Esophagus muscularis mucosa (tissue), 4 donors: ENCODE results near the gene PPP4R4. TPM values are rescaled to one million over a fixed set of nuclear protein-coding genes. Genes with fewer than 3 reads are reported as not detected.

Experiments used
- DNase-seq: peaks from one replicate; pipeline ENCODE4 v3.0.0-alpha.2; 2017; ENCODE audit errors: extremely low spot score
- H3K27ac ChIP-seq, 4 donors: fragments of 200-600 bp; sonication (generic); replicated peaks in 1 of 4; 1 replicate in 3 of 4; 2 replicates in 1 of 4; pipeline ENCODE4 v1.5.1; 2016 to 2019; ENCODE audit warnings: mild to moderate bottlenecking in 1 of 4
- H3K27me3 ChIP-seq, 4 donors: fragments of 200-600 bp; sonication (generic); one replicate each; pipeline versions ENCODE4 v1.5.1 to v1.6.0; 2016 to 2019
- H3K36me3 ChIP-seq, 4 donors: fragments of 200-600 bp; sonication (generic); one replicate each; pipeline ENCODE4 v1.5.1; 2016 to 2019
- H3K4me1 ChIP-seq, 4 donors: fragments of 200-600 bp; sonication (generic); one replicate each; pipeline ENCODE4 v1.5.1; 2016 to 2019
- H3K4me3 ChIP-seq, 4 donors: fragments of 200-600 bp; sonication (generic); 1 replicate in 2 of 4; 2 replicates in 2 of 4; pipeline ENCODE4 v1.5.1; 2016 to 2019; ENCODE audit warnings: mild to moderate bottlenecking in 4 of 4, moderate library complexity in 1 of 4
- H3K9me3 ChIP-seq, 4 donors: fragments of 200-600 bp; sonication (generic); 1 replicate in 3 of 4; 2 replicates in 1 of 4; pipeline ENCODE4 v1.5.1; 2016 to 2019
- CTCF ChIP-seq, 3 experiments: fragments of 200-600 bp in 2 of 3; fragments of 450-650 bp in 1 of 3; sonication (generic) in 2 of 3; IDR thresholded peaks; one replicate each; pipeline ENCODE4 v1.5.1; 2017 to 2019; ENCODE audit warnings: antibody characterized with exemption in 3 of 3, mild to moderate bottlenecking in 2 of 3, moderate library complexity in 1 of 3
- EP300 ChIP-seq: sonication (generic); formaldehyde crosslinking; IDR thresholded peaks from one replicate; pipeline ENCODE4 v1.6.1; 2017; ENCODE audit warnings: antibody characterized with exemption
- POLR2A ChIP-seq: fragments of 450-650 bp; IDR thresholded peaks from one replicate; pipeline ENCODE4 v1.6.1; 2017; ENCODE audit warnings: antibody characterized with exemption, moderate library complexity, mild to moderate bottlenecking, low read depth
- POLR2AphosphoS5 ChIP-seq, 2 donors: sonication (generic); formaldehyde crosslinking; IDR thresholded peaks; one replicate each; pipeline ENCODE4 v1.6.1; 2017; ENCODE audit warnings: antibody characterized with exemption in 2 of 2
- WGBS: methylation state at CpG from one replicate; pipeline ENCODE4 v1.1.5; 2018; 5-methylcytosine and 5-hydroxymethylcytosine counted together
- intact Hi-C: fragments of 100-400 bp; cut with DNase I; formaldehyde crosslinking; loops from one replicate; pipeline ENCODE4 v1.15.1; 2023
- total RNA-seq, 4 donors: library from RNA; depleted of rRNA; stranded (reverse); fragments of >200 nt; gene quantifications; one replicate each; pipeline versions ENCODE4 v1.1.0 to v1.2.1, GENCODE V29; 2016

The PPP4R4 gene
- total RNA-seq, 4 donors from 2014 or later: 0.19 to 0.83 (median 0.34) TPM; not detected in 1

GRCh38 chr14:94312481-94313246, 138.5 kb downstream of the PPP4R4 start:
- DNase-seq: no peak
- intact Hi-C loops: no loop called here
- WGBS: 76% methylated on average over 5 of the region's 6 CpGs
- Histone ChIP-seq H3K4me1 (no peaks in the 10 kb centered on the region), H3K27ac (no peak overlapping the region), H3K9me3 (peaks cover 0 to 10% (median 4%) of the 10 kb centered on the region in 4 donors), H3K36me3 (no peaks in the 10 kb centered on the region), H3K27me3 (peaks cover 0 to 6% (median 0%) of the 10 kb centered on the region in 4 donors), H3K4me3 (no peak overlapping the region)
- TF ChIP-seq EP300 (no peak), CTCF (IDR thresholded peaks at IDR 0.05) (no peak), POLR2AphosphoS5 (IDR thresholded peaks at IDR 0.05) (no peak), POLR2A (no peak)

GRCh38 chr14:94313991-94314655, 140.0 kb downstream of the PPP4R4 start:
- DNase-seq: peak; percentile 92
- no peaks in the 10 kb centered on the region for H3K4me1 ChIP-seq
- TF ChIP-seq EP300: no peak
- TF ChIP-seq POLR2AphosphoS5 (IDR thresholded peaks at IDR 0.05): no peak
- 90% methylated on average over 8 of the region's 8 CpGs for WGBS
- H3K4me3 ChIP-seq: no peak overlapping the region
- H3K9me3 ChIP-seq: peaks cover 0 to 14% (median 0%) of the 10 kb centered on the region in 4 donors
- peaks cover 0 to 3% (median 0%) of the 10 kb centered on the region in 4 donors for H3K27me3 ChIP-seq
- intact Hi-C loops: no loop called here
- H3K36me3 ChIP-seq: no peaks in the 10 kb centered on the region
- no peak overlapping the region for H3K27ac ChIP-seq

- WGBS: 92% methylated on average over 2 of the region's 2 CpGs
- H3K36me3 ChIP-seq: no peaks in the 10 kb centered on the region
- H3K4me1 ChIP-seq: no peaks in the 10 kb centered on the region
- H3K27me3 ChIP-seq: no peaks in the 10 kb centered on the region
- TF ChIP-seq EP300 (no peak), CTCF (IDR thresholded peaks at IDR 0.05) (no peak), POLR2A (no peak), POLR2AphosphoS5 (IDR thresholded peaks at IDR 0.05) (no peak)
- no peak for DNase-seq
- intact Hi-C loops: no loop called here
- no peak overlapping the region for H3K27ac ChIP-seq
- H3K9me3 ChIP-seq: peaks cover 0 to 14% (median 0%) of the 10 kb centered on the region in 4 donors
- no peak overlapping the region for H3K4me3 ChIP-seq
These were observed 140.8 kb downstream of the PPP4R4 start for GRCh38 chr14:94314890-94315289.

- Histone ChIP-seq H3K27ac (no peak overlapping the region), H3K36me3 (no peaks in the 10 kb centered on the region), H3K27me3 (no peaks in the 10 kb centered on the region), H3K9me3 (peaks cover 0 to 14% (median 0%) of the 10 kb centered on the region in 4 donors), H3K4me3 (no peak overlapping the region), H3K4me1 (no peaks in the 10 kb centered on the region)
- WGBS: 87% methylated on average over 1 of the region's 1 CpG
- DNase-seq: no peak
- intact Hi-C loops: no loop called here
- TF ChIP-seq EP300 (no peak), POLR2A (no peak), CTCF (IDR thresholded peaks at IDR 0.05) (no peak), POLR2AphosphoS5 (IDR thresholded peaks at IDR 0.05) (no peak)
These were observed 142.6 kb downstream of the PPP4R4 start for GRCh38 chr14:94316692-94317091.

- no peak for DNase-seq
- no peak for TF ChIP-seq POLR2A
- peak; percentile 37 to 62 for TF ChIP-seq POLR2AphosphoS5 (IDR thresholded peaks at IDR 0.05)
- TF ChIP-seq EP300: no peak
- Histone ChIP-seq H3K9me3 (peaks cover 0 to 14% (median 0%) of the 10 kb centered on the region in 4 donors), H3K4me3 (no peak overlapping the region), H3K27me3 (no peaks in the 10 kb centered on the region), H3K36me3 (no peaks in the 10 kb centered on the region), H3K27ac (no peak overlapping the region), H3K4me1 (no peaks in the 10 kb centered on the region)
- WGBS: 53% methylated on average over 4 of the region's 4 CpGs
- intact Hi-C loops: no loop called here
These were observed 143.1 kb downstream of the PPP4R4 start for GRCh38 chr14:94317259-94317658.
